Peyer's patch (tissue), 4 donors: ENCODE results near the gene BRAF.

Experiments used
- CTCF ChIP-seq, 6 experiments: fragments of 450-650 bp in 4 of 6; fragments of 200-600 bp in 2 of 6; sonication (generic) in 1 of 6; IDR thresholded peaks; one replicate each; pipeline ENCODE4 v1.5.1; 2017 to 2019; ENCODE audit warnings: antibody characterized with exemption in 6 of 6, mild to moderate bottlenecking in 3 of 6, moderate library complexity in 1 of 6
- POLR2A ChIP-seq, 2 donors: fragments of 450-650 bp; IDR thresholded peaks; one replicate each; pipeline ENCODE4 v1.5.1; 2017; ENCODE audit warnings: antibody characterized with exemption in 2 of 2, mild to moderate bottlenecking in 2 of 2, moderate library complexity in 2 of 2

- TF ChIP-seq CTCF (IDR thresholded peaks at IDR 0.05) (no peak), POLR2A (IDR thresholded peaks at IDR 0.05) (no peak)
These were observed 217.6 kb downstream of the BRAF start for GRCh38 chr7:140707132-140707531.
